ENCODE measurements around the gene TRAPPC14.

Gene TRAPPC14

DNA sequence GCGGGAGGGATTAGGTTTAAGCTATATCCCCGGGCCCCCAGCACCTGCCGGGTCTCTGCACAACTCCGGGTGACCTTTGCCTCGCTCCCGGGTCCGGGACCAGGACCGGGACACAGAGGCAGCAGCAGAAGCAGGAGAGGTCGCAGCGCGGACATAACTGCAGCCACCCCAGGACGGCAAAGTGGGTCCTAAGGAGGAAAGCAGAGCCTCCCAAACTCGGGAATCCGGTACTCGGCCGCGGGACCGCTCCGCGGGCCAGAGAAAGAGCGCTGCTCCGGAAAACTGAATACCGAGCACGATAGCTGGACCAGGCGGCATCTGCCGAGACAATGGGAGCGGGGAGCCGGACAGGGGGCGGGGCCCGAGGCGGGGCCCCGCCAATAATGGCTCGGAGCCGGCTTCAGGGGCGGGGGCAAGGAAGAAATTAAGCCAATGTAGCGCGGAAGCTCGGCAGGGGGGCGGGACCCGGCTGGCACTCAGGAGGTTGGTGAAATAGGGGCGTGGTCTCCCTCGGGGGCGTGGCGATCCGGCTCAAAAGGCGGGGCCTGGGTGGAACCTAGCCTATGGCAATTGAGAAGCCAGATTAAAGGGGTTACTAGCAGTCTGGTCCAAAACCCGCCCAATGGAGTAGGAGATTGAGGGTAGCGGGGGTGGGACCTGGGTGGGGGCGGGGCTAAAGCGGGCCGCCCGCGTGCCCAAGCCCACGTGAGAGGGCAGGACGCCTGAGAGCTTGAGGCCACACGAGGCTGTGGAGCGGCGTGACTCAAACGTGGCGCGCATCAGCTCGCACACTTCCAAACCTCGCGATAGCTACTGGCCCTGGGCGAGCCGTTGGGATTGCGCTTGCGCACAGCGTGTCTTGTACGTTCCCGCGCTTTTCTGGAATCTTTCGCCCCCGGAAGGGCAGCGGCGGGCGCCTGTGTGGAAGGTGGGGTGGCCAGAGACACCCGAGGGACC is 18.8 kb upstream of the TRAPPC14 start, which contains the start of the genes GPC2 and STAG3:
Gene GPC2 (minus strand): TSS at position 337 of the 957 bp plus-strand sequence. CDS start 182 bp downstream, at position 155.
Gene STAG3 (plus strand): TSS at position 874 of the 957 bp plus-strand sequence. CDS start 2,639 bp downstream, outside the sequence.
- TF ChIP-seq L3MBTL2 (conservative IDR thresholded peaks at IDR 0.05) = peak; percentile 99
- no peak for TF ChIP-seq FOXM1 (IDR thresholded peaks at IDR 0.05; ENCODE audit: borderline replicate concordance)
- TF ChIP-seq HDGF (IDR thresholded peaks at IDR 0.05; ENCODE audit: borderline replicate concordance) = 0 out of 2 replicates have a peak, but pooled peaks have one; percentile 42
- ChIA-PET POLR2A (interaction anchor here (0.5 to 1.7 kb wide), 8 partner anchors 10 to 76 kb away, joined by 3 to 12 read pairs (median 3); partner anchors contain the start of genes AP4M1, GAL3ST4 and LAMTOR4), CTCF (interaction anchor here (0.6 to 1.3 kb wide), 5 partner anchors 10 to 391 kb away, joined by 3 to 6 read pairs (median 4); no protein-coding TSS in a partner anchor)
- DNase-seq (ENCODE audit: extremely low spot score) = peak; percentile 96

DNA sequence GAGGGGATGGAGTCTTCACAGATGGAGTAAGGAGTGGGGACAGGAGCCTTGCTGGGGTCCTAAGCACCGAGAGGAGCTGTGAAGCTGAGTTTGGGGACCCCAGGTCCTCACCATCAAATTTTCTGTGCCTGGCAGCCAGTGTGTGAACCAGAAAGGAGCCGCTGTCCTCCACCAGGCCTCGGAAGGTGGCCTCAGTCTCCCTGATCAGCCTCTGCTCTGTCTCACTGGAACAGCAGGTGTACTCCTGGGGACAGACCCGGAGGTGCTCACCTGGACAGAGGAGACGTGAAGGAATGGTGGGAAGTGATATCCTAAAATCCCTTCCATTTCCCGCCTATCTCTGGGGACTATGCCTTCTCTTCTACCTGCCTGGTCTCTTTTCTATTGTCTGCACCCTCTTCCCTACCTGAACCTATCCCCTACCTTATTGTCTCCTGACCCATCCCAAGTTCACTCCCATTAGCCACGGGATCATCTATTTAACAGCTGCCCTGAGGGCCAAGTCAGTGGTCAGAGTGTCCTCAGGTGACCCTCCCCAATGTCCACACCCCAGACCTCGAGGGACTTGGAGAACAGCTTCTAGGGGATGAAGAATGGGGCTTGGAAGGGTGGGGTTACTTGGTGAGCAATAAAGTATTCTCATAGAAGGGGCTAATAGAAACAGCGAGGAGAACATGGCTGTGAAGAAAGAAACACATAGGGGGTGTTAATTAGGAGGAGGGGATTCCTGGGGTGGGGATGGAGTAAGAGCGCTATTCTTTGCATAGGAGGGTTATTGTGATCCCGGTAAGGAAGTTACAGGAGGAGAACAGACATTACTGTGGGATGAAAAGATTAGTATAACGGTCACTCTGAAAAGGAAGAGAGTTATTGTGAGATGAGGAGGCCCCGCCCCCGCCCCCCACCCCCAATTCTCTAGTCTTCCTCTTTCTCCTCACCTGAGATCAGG is 17.8 kb upstream of the TRAPPC14 start:
- no peak for DNase-seq (ENCODE audit: extremely low spot score)
- TF ChIP-seq FOXK2 (IDR thresholded peaks at IDR 0.05) (no peak), ZNF384 (IDR thresholded peaks at IDR 0.05) (no peak), BHLHE40 (IDR thresholded peaks at IDR 0.05; ENCODE audit: borderline replicate concordance) (no peak), ARNT (IDR thresholded peaks at IDR 0.05) (no peak), HDGF (IDR thresholded peaks at IDR 0.05; ENCODE audit: borderline replicate concordance) (no peak), NFRKB (IDR thresholded peaks at IDR 0.05) (no peak), LEF1 (IDR thresholded peaks at IDR 0.05; ENCODE audit: borderline replicate concordance) (no peak), TARDBP (IDR thresholded peaks at IDR 0.05) (no peak), L3MBTL2 (conservative IDR thresholded peaks at IDR 0.05) (no peak)
- ChIA-PET POLR2A (interaction anchor here (1.0 to 1.7 kb wide), 6 partner anchors 9 to 75 kb away, joined by 3 to 12 read pairs (median 3); partner anchors contain the start of genes AP4M1, GAL3ST4 and LAMTOR4), CTCF (interaction anchor here (0.6 to 1.3 kb wide), 4 partner anchors 9 to 42 kb away, joined by 3 to 9 read pairs (median 4); no protein-coding TSS in a partner anchor)

DNA sequence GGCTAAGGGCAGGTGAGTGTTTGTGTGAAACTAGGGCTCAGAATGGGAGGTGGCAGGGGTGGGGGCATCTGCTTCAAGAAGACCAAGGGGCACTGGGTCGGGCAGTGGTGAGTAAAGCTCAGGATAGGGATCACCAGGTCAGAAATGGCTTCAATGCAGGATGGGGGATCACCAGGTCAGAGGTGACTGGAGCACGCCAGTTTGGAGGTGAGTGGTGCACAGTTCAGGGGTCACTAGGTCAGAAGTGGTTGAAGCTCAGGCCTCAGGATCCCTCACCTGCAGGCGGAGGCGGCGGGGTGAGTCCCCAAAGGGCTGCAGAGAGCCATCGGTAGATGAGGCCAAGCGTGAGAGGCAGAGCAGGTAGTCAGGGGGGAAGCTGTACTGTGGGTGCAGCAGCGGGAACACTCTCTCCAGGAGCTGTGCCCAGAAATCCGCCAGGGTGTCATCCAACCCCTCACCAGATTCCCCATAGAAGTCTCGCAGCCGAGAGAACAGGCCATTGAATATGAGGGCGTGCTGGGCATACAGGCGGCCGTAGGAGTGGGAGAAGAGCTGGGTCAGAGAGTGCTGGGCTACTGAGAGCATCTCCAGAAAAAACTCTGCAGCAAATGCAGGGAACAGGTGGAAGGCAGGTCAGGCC is 16.9 kb upstream of the TRAPPC14 start:
- CTCF ChIA-PET = interaction anchor here (0.6 kb wide), 1 partner anchor 41 kb away, joined by 9 read pairs; no protein-coding TSS in a partner anchor
- POLR2A ChIA-PET = no interaction called here

DNA sequence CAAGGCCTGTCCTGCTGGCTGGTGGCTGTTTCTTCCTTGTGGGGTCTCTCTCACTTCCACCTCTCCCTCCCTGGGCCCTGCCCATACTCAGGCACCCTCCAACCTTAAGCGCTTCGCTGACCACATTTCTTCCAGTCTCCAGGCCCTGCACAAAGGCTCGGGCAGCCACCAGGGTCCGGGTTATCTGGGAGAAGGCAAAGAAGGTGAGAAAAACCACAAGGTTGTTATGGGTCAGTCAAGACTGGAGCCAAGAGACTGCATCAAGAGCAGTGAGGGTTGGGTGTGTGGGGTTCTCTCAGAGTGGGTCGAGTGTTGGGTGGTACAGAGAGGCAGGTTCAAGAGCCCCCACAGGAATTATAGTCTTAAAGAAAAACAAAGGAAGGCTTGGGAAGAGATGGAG is 16.1 kb upstream of the TRAPPC14 start:
- ChIA-PET POLR2A (no interaction called here), CTCF (no interaction called here)
- DNase-seq (ENCODE audit: extremely low spot score) = no peak
- TF ChIP-seq L3MBTL2 (conservative IDR thresholded peaks at IDR 0.05) = no peak
- TF ChIP-seq HDGF (IDR thresholded peaks at IDR 0.05; ENCODE audit: borderline replicate concordance) = no peak
- TF ChIP-seq LEF1 (IDR thresholded peaks at IDR 0.05; ENCODE audit: borderline replicate concordance) = no peak
- no peak for TF ChIP-seq FOXA1 (IDR thresholded peaks at IDR 0.05)
- no peak for TF ChIP-seq FOXM1 (IDR thresholded peaks at IDR 0.05; ENCODE audit: borderline replicate concordance)
- no peak for TF ChIP-seq TARDBP (IDR thresholded peaks at IDR 0.05)
- no peak for TF ChIP-seq ARNT (IDR thresholded peaks at IDR 0.05)
- no peak for TF ChIP-seq ELF4 (IDR thresholded peaks at IDR 0.05)
- TF ChIP-seq SP1 (IDR thresholded peaks at IDR 0.05) = no peak
- no peak for TF ChIP-seq FOXK2 (IDR thresholded peaks at IDR 0.05)
- no peak for TF ChIP-seq SUZ12 (IDR thresholded peaks at IDR 0.05)
- TF ChIP-seq ZNF384 (IDR thresholded peaks at IDR 0.05) = no peak
- no peak for TF ChIP-seq BHLHE40 (IDR thresholded peaks at IDR 0.05; ENCODE audit: borderline replicate concordance)
- TF ChIP-seq, protein P1, sequence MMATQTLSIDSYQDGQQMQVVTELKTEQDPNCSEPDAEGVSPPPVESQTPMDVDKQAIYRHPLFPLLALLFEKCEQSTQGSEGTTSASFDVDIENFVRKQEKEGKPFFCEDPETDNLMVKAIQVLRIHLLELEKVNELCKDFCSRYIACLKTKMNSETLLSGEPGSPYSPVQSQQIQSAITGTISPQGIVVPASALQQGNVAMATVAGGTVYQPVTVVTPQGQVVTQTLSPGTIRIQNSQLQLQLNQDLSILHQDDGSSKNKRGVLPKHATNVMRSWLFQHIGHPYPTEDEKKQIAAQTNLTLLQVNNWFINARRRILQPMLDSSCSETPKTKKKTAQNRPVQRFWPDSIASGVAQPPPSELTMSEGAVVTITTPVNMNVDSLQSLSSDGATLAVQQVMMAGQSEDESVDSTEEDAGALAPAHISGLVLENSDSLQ (IDR thresholded peaks at IDR 0.05) = no peak
- TF ChIP-seq NFRKB (IDR thresholded peaks at IDR 0.05) = no peak
- TF ChIP-seq CTBP1 (IDR thresholded peaks at IDR 0.05; ENCODE audit: borderline replicate concordance) = no peak

More for the DNA sequence above, 16.9 kb upstream of the TRAPPC14 start:
- no peak for DNase-seq (ENCODE audit: extremely low spot score)
- TF ChIP-seq FOXM1 (IDR thresholded peaks at IDR 0.05; ENCODE audit: borderline replicate concordance) = no peak
- TF ChIP-seq TARDBP (IDR thresholded peaks at IDR 0.05) = no peak
- no peak for TF ChIP-seq L3MBTL2 (conservative IDR thresholded peaks at IDR 0.05)

DNA sequence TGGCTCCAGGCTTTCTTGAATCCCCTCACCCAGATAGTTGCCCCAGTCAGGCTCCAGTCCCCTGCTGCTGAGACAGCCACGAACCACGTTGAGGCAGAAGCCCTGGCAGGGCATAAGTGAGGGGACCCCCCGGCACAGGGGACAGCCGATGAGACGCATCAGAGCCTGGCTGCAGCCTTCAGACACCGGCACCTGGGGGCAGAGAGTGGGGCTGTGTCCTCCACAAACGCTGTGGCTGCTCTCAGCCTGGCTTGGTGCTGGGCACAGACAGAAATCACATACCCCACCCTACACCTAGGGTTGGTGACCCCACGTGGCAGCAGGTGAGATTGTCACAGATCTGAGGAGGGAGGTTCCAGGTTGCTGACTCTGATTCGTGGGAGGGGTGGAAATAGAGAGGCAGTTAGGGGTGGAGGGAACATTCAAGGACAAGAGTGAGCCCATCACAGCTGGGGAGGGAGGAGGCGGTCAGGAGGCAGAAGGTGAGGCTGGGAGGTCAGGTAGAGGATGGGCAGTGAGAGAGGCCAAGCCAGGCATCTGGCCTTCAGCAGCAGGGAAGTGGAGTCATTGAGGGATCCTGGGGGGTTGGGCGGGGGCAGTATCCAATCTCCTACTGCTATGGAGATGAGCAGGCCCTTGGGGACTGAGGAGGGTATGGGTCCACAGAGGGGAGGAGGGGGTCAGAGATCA is 15.4 kb upstream of the TRAPPC14 start:
- POLR2A ChIA-PET = no interaction called here
- no peak for DNase-seq (ENCODE audit: extremely low spot score)
- CTCF ChIA-PET = interaction anchor here (1.0 kb wide), 1 partner anchor 10 kb away, joined by 6 read pairs; no protein-coding TSS in a partner anchor

More for the DNA sequence above, 15.4 kb upstream of the TRAPPC14 start:
- TF ChIP-seq HDGF (IDR thresholded peaks at IDR 0.05; ENCODE audit: borderline replicate concordance) (no peak), ARNT (IDR thresholded peaks at IDR 0.05) (no peak), SUZ12 (IDR thresholded peaks at IDR 0.05) (no peak), ELF4 (IDR thresholded peaks at IDR 0.05) (no peak), ZNF384 (IDR thresholded peaks at IDR 0.05) (no peak), FOXM1 (IDR thresholded peaks at IDR 0.05; ENCODE audit: borderline replicate concordance) (no peak)
